HG03280 (cell line): ENCODE data around the gene RALGPS1.

ENCODE experiments used
- ATAC-seq: cut with Tn5 transposase; IDR thresholded peaks from one replicate; pipeline ENCODE4 v1.9.1; 2021; ENCODE audit warnings: mild to moderate bottlenecking, moderate library complexity; ENCODE audit not compliant: unreplicated experiment

The RALGPS1 gene

DNA sequence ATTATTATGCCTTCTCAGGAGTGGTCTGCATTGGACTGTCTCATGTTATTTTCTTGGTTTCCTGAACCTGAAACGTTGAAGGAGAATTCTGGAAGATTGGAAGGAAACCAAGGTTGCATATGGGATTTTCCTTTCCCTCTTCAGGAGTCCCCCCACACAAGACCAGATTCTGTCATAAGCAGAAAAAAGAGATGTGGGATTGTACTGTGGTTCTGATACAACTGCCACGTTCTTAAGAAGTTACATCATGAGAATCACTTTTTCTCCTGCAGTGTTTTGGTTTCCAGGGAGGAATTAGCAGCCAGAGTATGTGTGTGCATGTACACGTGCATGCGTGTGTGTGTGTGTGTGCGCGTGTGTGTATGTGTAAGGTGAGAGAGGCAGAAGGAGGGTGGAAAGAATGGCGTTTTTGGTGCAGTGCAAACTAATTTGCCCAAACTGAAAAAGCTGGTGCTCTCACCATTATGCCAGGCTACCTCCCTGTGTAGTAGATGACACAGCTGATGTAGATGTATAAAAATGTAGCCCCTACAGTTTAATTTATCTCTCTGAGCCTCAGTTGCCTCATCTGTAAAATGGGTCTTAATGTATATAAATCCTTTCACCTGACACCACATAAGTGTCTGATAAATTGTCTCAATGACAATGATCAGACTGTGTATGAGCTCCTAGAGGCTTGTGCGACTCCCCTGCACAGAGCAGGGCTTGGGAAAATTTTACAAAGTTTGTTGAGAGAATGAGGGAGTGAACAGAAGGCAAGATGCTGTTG is 38.6 kb downstream of the RALGPS1 start:
- ATAC-seq: no peak

DNA sequence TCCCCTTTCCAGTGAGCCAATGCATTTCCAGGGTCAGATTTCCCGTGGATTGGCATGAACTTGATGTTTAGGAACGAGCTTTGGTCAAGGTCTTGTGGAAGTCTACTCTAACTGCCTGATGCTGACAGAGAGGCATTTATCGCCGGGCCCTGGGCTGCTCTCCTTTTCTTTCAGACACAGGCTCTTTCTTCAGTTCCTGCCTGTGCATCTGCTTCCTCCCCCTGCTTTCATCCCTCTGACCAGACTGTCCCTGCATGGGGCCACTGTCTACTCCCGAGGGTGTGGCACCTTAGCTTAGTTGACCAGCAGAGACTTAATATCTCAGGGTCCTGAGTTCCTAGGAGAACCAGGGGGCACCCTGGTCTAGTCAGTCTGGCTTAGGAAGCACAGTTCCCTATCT is 41.2 kb downstream of the RALGPS1 start:
- ATAC-seq: no peak

DNA sequence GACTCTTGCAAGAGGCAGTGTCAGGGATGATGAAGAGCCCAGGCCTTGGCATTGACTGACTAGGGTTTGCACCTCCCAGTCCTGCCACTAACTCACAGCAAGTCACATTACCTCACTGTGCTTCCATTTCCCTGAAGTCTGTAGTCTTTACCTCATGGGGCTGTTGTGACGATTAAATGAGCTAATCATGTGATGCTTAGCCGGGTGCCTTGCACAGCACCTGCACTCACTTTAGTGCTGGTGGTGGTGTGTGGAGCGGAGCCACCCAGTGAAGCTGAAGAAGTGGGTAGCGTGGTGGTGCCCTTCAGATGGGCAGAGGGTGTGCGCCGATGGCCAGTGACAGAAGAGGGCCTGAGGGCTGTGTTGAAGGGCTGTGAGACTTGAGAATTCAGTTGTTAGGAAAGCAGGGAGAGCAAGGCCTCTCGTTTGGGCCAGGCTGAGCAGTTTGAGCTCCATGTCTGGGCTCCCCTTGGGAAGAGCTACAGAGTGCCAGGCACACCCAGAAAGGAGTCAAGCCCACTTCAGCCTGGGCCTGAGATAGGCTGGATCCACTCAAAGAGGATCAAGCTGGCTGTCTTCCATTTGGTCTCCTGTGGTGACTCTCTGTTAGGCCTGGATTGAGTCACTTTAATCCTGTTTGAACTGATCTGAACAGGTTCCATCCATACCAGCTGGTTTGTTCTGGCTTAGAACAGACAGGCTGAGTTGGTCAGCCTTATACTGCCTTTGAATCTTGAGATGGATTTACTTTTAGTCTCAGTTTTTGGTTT is 42.5 kb downstream of the RALGPS1 start:
- no peak for ATAC-seq

GRCh38 chr9:126957687-126958053 is 43.1 kb downstream of the RALGPS1 start:
- ATAC-seq: no peak

DNA sequence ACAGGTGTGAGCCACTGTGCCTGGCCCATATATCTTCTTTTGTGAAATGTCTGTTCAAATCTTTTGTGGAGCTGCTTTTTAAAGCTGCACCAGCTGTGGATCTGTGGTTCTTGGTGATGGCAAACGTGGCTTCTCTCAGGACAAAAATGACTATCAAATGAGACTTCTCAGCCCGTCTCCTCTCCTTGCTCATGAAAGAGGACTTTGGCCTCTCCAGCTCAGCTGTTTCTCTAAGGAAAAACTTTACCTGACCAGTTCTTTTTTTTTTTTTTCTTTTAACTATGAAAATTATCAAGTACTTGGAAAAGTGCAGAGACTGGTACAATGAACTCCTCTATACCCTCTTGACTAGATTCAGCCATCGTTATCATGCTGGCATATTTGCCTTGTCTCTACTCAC is 44.8 kb downstream of the RALGPS1 start:
- no peak for ATAC-seq

DNA sequence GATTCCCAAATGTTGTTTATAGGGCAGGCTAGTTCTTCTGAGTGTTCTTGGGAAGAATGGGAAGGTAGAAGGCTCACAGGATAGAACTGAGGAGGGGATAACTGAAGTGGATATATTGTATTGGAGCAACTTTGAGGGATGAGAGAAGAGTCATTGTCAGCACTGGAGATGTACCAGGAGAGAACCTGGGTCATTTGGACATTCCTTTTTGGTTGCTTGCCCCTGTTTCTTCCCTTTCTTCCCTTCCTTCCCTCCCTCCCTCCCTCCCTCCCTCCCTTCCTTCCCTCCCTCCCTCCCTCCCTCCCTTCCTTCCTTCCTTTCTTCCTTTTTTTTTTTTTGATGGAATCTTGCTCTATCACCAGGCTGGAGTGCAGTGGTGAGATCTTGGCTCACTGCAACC is 45.3 kb downstream of the RALGPS1 start:
- ATAC-seq: no peak

DNA sequence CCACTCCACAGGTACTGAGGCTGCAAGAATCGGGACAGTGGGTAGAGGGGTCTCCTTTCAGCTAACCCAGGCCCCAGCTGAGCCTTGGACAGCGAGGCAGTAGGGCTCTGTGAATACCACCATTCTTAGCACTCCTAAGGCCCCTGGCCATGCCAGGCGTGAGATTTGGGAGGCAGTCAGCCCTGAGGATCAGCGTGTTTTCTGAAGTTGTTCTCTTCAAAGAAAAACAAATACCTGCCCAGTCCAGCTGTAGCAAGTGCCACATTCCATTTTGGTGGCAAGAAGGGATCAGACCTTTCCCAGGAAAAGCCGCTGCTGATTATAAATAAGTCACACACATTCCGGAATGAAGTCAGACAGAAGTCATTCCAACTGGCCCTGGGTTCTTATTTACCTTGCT is 47.8 kb downstream of the RALGPS1 start:
- no peak for ATAC-seq

DNA sequence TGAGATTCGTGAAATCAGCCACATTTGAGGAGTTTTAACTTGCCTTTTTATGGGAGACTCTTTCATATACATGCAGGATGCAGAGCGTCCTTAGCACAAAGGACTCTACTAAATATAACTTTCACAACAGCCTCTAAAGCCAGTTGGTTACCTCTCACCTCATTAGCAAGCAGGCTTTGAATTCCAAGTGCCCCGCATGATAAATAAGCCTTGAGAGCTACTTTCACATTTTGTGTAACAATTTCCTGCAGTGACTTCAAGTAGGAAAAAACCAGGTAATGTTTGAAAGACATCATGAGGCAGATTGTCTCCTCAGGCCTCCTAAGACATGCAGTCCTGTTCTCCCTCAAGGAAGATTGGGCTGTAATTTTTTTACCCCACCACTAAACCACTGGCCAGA is 50.5 kb downstream of the RALGPS1 start:
- ATAC-seq: no peak

DNA sequence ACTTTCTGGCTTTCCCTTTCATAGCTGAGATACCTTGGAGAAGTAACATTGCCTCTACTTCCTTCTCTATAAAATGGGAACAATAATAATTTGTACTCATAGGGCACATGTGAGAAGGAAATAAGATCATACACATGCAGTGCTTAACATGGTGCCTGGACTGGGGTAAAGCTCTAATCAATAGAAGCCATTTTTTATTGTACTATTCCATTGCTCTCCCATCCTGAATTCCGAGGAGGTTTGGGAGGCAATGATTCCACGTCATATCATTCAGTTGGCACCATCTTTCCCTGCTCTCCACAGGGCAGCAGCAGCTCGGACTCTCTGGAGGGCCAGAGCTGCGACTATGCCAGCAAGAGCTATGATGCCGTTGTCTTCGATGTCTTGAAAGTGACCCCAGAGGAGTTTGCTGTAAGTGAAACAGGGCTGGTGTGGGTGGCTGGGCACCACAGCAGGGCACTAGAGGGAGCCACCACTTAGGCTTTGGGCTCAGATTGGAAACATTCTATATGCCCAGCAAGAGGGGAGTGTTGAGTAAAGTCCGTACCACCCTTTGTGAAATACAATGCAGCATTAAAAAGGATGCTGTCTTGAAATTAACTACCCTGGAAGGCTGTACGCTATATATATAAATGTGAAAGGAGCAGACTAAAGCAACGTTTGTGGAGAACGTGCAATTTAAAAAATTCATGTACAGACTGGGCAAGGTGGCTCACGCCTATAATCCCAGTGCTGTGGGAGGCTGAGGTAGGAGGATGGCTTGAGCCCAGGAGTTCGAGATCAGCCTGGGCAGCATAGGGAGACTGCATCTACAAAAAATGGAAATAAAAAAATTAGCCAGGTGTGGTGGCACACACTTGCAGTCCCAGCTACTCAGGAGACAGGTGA is 51.2 kb downstream of the RALGPS1 start:
- ATAC-seq: no peak

DNA sequence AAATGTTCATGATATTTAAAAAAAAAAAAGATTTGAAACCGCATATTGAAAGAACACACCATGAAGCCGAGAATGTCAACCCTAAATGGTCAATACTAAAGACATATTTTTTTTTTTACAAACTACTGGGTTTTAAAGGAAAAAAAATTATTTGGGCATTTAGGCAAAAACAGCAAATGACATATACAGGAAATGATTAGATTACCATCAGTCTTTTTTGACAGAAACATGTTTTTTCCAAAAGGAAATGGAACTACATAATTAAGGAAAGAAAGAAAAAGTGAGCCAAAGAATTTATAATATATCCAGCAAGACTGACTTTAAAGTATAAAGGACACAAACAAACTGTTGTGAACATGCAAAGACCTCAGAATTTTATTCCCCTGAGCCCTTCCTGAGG is 56.7 kb downstream of the RALGPS1 start:
- ATAC-seq: no peak

DNA sequence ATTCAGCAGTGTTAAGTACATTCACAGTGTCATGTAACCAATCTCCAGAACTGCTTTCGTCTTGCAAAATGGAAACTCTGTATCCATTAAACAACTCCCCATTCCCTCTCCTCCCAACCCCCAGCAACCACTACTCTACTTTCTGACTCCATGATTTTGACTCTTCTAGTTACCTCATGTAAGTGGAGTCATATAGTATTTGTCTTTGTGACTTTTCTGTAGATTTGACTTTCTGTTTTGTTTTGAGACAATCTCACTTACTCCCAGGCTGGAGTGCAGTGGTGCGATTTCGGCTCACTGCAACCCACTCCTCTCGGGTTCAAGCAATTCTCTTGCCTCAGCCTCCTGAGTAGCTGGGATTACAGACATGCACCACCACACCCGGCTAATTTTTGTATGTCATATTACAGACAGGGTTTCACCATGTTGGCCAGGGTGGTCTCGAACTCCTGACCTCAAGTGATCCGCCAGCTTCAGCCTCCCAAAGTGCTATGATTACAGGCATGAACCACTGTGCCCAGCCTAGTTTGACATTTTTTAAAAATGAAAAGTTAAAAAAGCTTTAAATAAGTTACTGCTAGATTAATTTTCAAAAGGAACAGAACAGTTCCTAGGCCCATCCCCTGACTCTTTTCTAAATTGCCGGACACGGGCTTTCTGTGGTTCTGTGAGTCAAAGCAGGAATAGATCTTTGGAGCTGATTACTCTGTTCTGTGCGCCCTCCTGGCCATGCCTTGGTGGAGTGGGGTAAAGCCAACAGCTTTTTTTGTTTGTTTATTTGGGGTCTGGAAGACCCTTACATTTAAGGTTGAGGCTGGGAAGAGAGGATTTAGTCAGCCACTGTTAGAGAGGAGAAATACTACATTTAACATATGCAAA is 59.3 kb downstream of the RALGPS1 start:
- no peak for ATAC-seq

- no peak for ATAC-seq
Observed at GRCh38 chr9:126974594-126974993, 60.0 kb downstream of the RALGPS1 start.

GRCh38 chr9:126975327-126976220 is 61.0 kb downstream of the RALGPS1 start:
- no peak for ATAC-seq

GRCh38 chr9:126979461-126979860 is 64.9 kb downstream of the RALGPS1 start:
- ATAC-seq: no peak

DNA sequence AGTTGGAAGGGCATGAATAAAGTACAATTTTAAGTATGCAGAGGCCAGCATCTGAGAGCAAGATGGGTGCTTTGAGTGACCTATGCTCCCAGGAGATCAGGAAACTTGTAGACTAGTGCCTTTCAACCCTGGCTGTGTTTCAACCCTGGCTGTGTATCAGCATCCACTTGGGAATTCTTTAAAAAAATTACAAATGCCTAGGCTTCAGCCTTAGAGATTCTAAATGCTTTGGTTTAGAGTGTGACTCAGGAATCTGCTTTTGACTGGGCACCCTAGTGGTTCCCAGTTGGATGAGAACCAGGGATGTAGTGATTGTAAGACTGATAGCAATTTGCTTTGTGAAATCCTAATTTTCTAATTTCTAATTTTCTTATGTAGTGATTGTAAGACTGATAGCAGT is 65.6 kb downstream of the RALGPS1 start:
- ATAC-seq: no peak

- ATAC-seq: no peak
Observed at GRCh38 chr9:126981218-126981617, 66.6 kb downstream of the RALGPS1 start.

DNA sequence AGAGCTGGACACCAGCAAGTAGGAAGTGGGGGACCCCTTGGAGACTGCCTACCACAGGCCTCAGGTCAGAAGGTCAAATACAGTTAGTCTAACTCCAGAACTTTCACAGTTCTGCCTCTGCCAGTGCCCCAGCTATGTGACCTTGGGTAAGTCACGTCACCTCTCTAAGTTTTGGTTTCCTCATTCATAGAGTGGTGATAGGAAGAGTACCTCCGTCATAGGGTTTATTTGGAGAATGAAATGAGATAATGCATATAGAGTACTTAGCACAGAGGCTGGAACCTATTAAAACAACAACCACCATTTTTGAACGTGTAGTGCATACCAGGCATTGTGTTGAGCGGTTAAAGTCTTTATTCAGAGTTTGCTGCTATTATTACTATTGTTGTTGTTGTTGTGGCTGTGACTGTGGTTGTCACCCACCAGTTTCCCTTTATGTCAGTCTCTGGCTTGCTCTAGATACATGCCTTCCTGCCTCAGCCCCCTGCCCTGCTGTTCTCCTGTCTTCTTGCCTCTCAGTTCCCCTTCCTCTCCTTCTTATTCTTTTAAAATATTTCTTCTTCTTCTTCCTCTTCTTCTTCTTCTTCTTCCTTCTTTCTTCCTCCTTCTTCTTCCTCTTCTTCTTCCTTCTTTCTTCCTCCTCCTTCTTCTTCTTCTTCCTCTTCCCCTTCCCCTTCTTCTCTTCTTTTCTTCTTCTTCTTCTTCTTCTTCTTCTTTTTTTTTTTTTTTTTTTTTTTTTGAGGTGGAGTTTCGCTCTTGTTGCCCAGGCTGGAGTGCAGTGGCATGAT is 67.8 kb downstream of the RALGPS1 start:
- ATAC-seq: no peak

DNA sequence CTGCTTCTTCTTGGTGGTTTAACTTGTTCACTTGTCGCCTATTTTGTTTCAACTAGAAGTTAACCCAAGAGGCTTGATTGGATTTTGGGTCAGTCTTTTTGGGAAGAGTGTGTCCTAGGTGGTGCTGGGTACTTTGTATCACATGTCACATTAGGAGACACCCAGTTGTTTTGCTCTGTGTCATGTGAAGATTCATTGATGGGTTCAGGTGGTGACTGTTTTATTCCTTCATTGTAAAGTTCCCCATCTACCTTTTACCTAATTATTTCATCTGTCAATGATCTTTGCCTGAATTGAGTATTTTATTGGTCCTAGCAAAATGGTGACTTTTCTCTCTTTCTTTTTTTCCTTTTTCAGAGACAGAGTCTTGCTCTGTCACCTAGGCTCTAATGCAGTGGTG is 69.2 kb downstream of the RALGPS1 start:
- ATAC-seq: no peak

- no peak for ATAC-seq
Observed at GRCh38 chr9:126984969-126985368, 70.4 kb downstream of the RALGPS1 start.
